GM18502 (cell line): ENCODE measurements around the gene LDLRAP1.

ENCODE experiments used
- ATAC-seq: cut with Tn5 transposase; IDR thresholded peaks from one replicate; pipeline ENCODE4 v1.9.1; 2021; ENCODE audit warnings: mild to moderate bottlenecking; ENCODE audit not compliant: unreplicated experiment, poor library complexity

The LDLRAP1 gene

DNA sequence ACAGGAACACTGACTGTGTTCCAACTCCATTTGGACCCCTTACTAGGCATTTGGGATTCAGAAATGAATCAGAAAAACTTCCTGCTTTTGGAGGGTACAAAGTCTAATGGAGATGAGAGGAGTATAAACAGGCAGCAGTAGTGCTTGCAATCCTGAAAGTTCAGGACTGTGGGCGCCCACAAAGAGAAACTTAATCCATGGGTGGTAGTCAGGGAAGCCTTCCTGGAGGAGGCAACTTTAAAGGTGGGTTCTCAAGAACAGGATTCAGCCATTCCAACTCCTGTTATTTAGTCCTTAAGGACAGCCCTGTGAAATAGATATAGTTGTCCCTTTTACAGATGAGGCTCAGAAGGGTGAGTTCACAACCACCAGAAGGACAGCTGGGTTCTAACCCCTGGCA, 2.0 kb upstream of the LDLRAP1 start:
- ATAC-seq, result no peak

DNA sequence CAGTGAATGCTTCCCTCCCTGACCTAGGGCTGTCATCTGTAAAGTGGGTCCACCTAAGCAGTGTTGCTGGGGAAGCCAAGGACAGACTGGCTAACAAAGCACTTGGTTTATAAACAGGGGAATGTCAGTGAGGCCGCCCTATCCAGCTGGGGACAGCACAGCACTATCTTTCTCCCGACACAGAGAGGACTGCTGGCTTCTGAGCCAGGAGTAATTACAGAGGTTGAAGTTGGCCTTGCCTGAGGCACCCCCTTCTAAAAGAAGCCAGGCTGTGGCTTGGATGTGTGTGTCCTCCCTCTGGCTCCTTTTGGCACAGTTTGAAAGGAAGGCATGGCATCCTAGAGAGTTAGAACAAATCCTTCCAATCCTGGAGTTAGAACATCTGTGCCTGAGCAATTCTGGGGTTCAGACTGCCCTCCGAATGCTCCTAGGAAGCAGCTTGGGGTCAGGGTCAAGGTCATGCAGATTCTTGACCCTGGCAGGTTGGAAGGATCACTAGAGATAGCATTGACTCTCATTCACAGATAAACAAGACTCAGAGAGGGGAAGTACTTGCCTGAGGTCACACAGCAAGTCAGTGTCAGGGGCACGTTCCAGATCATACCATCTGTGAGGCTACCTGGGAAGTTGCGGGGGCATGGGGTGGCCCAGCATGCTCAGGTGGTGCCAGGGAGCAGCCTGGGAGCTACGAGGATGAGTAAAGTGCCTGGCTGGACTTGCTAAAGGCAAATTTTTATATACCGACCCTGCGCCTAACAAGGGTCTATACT, 1.3 kb upstream of the LDLRAP1 start:
- ATAC-seq, result no peak

DNA sequence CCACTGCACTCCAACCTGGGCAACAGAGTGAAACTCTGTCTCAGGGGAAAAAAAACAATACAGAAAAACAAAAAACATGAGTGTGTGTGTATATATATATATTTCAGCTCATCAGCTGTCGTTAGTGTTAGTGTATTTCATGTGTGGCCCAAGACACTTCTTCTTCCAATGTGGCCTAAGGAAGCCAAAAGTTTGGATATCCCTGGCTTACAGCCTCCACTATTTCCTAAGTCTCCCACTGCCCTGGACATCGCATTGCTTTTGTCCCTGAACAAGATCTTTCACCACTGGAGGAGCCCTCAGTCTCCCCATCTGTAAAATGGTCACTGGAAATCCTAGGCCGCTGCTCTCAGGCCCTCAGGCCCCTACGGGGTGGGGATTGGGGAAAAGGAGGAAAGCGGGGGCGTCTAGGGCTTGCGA, 391 bp upstream of the LDLRAP1 start:
- no peak for ATAC-seq

DNA sequence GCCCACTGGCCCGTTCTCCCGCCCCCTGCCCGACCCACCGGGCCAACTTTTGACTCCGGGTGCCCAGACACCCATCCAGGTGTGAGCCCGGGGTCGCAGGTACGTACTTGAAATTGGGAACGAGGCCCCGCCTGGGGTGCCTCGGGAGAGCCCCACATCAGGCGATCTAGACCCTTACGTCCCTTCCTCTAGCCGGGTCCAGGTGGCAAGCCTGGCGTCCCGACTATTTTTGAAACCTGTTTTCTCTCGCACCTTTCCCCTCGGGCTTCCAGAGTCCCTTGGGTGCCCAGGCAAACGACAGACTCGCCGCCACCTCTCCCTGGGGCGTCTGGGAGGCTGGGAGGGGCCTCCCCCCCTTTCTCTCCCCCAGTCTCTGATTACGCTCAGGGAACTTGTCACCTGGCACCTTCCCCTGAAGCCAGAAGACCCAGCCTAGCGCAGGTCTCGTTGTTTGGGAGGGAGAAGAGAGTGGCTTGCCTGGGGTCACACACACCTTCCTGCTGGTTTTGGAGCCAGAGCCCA, 898 bp downstream of the LDLRAP1 start:
- no peak for ATAC-seq

DNA sequence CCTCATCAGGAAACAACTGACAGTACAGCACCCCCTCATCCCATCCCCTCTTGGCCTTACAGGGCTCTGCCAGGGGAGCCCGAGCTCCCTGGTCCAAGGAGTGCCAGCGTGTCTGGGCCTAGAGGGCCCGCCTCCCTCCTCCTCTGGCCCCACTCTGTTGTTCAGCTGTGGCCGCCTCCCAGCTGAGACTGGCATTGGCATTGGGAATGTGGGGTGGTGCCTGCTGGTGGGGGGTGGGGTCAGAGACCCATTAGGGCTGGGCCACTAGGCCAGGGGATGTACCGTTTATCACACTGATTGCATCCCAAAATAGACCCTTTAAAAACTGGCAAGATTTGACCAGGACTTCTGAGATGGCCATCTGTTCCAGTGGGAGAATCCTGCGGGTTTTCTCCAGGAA, 1.4 kb downstream of the LDLRAP1 start:
- no peak for ATAC-seq

DNA sequence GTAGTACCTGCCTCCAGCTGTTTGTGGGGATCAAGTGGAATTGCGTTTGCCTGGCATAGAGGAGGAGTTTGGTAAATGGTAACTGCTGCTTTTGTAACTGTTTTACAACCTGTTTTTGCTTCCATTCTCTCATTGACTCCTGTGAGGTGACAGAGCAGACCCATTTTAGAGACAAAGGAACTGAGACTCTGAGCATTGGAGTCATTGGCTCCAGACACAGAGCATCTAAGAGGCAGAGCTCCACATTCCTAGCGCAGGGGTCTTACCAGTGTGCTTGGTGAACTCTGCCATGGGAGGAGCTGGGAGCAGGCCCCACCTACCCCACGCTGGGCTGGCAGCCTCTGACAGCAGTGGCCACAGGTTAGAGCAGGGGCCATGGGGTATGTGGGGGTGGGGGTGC, 2.4 kb downstream of the LDLRAP1 start:
- no peak for ATAC-seq

DNA sequence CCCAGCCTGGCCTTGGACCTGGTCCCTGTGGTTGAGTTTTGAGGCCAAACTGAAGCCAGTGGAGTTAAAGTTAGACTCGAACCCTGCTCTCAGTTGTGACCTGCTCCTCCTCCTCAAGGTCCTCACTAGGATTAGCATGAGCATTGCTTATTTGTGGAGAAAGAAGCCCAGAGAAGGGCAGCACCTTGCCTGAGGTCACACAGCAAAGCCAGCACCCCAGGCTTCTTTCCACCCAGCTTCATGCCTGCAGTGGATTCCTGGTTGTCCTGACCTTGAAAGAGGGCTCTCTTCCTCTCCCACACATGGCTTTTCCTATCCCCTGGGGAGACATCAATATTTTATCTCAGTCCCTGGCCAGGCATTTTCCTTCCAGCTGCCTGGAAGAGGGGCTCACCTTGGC, 2.8 kb downstream of the LDLRAP1 start:
- ATAC-seq, result no peak

DNA sequence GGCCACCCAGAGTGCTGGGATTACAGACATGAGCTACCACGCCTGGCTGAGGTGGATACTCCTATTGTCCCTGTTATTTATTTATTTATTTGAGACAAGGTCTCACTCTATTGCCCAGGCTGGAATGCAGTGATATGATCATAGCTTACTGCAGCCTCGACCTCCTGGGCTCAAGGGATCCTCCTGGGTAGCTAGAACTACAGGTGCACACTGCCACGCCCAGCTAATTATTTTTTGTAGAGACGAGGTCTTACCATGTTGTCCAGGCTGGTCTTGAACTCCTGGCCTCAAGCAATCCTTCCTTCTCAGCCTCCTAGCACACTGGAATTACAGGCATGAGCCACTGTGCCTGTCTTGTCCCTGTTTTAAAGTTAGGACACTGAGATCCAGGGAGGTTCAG, 5.2 kb downstream of the LDLRAP1 start:
- no peak for ATAC-seq

DNA sequence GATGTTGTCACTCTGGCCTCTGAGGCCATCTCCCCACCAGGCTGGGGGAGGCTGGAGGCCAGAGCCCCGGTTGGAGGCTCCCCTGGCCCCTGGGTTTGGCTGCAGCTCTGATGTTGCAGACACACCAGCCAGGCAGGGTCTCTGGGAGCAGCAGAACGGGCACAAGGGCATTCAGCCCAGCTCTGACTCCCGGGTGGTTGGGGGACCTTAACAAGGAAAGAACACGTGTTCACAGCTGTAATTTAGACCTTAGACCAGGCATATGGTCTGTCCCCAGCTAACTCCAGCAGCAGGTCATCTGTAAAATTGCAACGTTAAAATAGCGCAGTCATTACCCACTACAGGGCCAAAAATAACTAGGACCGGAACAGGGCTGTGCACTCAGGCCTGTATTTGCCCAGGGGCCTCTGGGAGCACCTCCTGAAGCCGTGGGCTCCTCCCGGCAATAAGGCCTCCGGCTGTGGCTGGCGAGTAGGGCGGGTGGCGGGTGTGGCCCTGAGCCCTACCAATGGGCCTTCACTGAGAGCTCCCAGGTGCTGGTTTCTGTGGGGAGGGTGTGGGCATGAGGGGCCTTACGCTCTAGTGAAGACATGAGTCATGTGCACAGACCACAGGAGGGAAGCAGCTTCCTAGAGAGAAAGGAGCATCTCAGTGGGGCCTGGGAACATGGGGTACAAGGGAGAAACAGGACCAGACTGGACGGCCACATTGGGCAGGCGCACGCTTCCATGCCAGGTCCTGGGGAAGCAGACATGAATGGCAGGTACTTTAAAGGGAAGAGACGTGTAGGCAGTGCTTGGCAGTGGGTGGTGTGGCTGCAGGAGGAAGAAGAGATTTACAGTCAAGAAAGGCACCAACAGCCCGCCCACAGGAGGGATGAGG, 6.1 kb downstream of the LDLRAP1 start:
- peak; percentile 84 for ATAC-seq

DNA sequence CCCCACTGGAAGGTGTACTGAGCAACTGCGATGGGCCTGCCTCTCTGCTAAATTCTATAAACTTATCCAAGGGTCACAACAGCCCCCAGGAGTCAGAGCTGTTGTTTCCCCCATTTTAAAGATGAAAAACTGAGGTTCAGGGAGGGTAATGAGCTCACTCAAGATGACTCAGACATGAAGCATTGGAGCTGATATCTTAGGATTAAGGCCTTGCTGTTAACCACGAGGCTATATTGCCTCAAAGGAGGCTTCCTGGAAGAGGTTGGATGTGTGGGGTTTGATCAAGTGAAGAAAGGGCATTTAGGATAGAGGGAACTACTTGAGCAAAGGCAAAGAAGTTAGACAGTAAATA, 6.7 kb downstream of the LDLRAP1 start:
- no peak for ATAC-seq

DNA sequence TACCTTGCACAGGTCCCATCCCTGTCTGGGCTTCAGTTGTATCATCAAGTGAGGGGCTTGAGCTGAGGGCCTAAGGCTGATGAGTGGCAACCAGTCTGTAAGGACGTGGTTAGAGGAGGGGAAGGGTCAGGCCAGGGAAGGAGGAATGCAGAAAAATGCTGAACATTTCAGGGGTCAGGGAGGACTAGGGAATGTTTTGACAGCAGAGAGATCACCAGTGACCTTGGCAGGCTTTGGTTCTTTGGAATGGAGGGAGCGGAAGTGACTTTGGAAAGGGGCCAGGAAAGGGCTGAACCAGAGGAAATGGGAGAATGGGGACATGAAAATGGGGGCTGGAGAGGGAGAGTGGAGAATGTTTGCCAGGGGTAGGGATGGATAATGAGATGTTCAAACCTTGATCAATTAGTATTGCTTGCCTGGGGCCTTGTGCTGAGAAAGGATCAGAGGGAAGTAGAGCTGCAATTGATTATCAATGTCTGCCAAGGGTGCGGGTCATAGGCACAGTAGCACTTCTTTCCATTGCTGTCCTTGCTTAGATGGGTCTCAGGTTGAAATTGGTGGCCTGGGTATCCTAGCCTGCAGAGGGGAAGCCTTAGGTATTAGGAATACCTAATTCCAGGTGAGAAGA, 7.4 kb downstream of the LDLRAP1 start:
- ATAC-seq, result no peak

DNA sequence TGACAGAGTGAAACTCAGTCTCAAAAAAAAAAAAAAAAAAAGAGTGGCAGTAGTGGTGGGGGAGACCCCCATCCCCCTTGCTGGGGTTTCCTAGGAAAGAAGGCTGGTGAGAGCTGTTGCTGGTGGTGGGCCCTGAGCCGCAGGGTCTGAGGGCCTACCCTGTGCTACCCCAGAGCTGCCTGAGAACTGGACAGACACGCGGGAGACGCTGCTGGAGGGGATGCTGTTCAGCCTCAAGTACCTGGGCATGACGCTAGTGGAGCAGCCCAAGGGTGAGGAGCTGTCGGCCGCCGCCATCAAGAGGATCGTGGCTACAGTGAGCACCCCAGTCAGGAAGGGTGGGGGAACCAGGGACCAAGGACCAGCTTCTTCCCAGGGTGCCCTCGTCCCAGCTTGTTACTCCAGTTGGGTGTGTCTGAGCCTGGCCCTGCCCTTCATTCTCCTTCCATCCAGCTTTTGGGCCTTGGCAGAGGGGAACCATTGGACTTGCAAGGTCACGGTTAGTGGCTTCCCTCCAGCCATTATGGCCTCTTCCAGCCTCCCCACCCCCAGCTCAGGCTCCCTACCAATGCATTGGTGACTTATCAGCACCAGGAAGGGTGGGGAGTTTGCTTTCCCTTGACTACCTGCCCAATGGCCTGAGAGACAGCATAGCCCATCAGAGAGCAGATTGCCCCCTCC, 10.5 kb downstream of the LDLRAP1 start:
- ATAC-seq, result no peak

DNA sequence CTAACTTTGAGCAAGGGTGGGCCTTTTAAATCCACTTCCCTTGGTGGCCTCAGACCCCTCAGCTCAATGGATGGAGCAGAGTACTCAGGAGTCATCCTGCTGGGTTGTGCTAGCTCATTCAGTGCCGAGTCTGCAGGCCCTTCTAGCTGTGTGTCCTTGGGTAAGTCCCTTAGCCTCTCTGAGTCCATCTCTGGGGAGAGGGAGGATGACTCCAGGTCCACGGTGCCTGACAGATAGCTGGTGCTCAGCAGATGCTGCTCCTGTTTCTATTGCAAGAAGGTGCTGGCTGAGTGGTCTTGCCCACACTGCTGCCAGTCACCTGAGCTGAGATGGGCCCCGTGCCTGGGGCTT, 11.0 kb downstream of the LDLRAP1 start:
- ATAC-seq, result no peak

DNA sequence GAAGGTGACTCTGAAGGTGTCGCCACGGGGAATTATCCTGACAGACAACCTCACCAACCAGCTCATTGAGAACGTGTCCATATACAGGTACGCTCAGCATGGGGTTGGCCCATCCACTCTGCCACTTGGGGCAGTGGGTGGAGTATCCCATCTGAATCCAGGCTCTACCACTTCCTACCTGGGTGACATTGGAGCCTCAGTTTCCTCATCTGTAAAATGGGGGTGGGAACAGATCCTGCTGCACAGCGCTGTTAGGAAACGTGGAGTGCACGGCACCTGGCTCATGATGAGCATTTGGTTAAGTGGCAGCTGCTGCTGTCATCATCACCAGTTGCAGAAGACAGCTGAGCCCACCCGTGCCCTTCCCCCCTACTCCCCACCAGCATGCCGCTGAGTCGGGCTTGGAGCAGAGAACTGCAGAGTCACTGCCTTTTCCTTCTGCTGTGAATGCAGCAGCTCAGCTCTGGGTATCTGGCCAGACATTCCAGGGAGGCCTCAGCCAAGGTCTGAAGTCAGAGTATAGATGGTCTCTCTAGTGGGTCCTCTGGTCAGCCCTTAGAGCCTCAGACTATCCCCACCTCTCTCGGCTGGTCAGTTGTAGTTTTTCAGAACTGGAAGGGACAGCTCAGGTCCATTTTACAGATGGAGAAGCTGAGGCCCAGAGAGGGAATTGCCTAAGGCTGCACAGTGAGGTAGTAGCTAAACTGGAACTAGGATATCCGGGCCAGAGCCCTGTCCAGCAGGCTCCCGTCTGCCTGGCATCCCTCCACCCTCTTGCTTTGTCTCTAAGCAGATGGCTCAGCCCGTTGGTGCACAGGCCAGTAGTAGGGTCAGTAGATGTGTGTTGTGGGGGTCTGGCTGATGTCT, 11.7 kb downstream of the LDLRAP1 start:
- no peak for ATAC-seq

DNA sequence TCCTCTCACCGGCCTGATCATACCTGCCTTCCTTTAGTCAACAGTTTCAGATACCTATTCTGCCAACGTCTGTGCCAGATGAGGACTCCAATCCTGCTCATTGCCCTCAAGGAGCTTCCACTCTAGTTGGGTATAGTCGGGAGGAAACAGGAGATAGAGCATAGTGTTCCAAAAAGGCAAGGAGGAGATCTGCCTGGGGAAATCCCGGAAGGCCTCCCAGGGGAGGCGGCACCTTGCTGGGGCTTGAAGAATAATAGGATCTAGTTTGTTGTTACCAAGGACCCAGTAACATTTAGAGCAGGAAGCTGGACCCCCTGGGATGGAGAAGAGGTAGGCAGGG, 12.3 kb downstream of the LDLRAP1 start:
- no peak for ATAC-seq

DNA sequence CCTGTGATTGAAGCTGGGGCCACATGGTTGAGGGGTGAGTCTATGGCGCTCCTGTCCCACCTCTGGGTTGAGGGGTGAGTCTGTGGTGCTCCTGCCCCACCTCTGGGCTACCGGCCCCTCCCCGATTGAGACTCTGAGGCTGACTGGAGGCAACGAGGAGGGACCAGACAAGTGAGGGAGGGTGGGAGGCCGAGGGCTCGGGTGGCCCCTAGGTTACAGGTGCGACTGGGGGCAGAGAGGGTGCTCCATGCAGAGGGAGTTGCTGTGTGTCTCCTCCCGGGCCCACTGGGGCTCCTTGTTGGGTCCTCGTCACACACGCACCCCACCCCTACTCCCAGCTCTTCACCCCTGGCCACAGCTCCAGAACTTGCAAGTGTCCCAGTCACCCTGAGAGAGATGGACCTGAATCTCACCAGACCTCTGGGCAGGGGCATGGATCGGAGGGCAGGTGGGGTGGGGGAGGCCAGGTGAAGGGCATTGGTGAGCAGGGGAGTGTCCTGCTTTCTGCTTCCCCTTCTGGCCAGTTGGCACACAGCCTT, 12.8 kb downstream of the LDLRAP1 start:
- no peak for ATAC-seq

DNA sequence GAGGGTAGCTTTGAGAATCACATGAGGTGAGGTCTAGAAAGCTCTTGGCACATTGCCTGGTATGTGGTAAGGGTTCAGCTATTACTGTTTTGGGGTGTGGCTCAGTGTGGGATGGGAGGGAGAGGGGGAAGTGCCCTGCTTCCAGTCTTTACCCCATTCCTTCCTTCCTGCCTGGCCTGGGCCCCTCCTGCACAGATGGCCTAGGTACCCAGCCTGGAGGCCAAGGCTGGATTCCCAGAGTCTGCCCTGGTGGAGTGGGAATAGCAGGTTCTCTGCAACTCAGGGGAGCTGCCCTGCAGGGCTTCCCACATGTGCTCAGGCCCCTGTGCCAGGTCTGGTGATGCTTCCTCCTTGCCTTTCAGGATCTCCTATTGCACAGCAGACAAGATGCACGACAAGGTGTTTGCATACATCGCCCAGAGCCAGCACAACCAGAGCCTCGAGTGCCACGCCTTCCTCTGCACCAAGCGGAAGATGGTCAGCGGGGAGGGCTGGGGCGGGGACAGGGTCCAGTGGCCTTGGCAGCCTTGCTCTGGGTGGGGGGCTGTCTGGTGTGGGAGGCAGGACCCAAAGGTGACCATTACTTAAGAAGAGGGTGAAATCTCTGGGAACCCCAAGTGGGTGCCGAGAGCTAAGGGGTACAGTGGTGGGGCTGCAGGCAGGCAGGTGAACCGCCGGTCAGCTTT, 13.5 kb downstream of the LDLRAP1 start:
- no peak for ATAC-seq

DNA sequence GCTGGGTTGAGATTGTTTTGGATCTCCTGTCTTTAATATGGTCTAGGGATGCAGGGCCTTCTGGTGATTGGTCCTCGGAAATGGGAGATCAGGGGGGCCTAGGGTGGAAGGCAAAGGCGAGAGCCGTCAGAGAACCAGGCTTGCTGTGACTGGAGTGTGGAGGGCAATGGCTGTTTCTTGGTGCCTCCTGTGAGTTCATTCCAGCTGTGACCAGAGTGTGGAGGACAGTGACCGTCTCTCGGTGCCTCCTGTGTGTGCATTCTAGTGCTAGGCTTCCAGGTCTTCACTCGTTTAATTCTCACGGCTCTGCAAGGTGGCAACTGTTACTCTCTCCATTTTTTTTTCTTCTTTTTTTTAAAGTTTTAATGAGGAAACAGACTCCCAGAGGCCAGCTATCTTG, 14.1 kb downstream of the LDLRAP1 start:
- ATAC-seq, result no peak

DNA sequence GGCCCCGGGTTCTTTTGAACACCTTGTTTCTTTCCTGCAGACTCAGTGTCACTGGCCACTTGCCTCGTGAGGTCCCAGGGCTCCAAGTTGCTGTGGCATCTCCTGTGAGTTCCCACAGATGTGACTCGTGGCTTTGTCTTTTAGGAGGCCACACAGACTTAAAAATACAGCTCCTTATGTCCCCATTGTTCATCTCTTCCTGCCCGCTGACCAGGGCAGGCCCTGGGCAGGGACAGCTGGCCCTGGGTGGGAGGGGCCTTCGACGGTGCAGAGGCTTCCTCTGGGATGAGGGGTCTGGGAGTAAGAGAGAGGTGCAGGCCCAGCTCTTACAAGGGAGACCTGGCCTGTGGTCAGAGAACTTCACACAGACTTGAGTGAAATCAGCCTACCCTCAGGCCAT, 15.6 kb downstream of the LDLRAP1 start:
- ATAC-seq, result no peak
